Right lobe of liver (tissue), 6 donors: ENCODE measurements around the gene IQSEC1. TPM values are rescaled to one million over a fixed set of nuclear protein-coding genes. Genes with fewer than 3 reads are reported as not detected.
A peak's percentile ranks its signal among the peaks of the same experiment; 100 is the strongest.

Experiments used
- ATAC-seq, 4 donors: fragments of 200-7000 bp; cut with Tn5 transposase; one replicate each; pipeline ENCODE4 v1.9.1; 2020; ENCODE audit warnings: mild to moderate bottlenecking in 4 of 4, moderate library complexity in 4 of 4
- DNase-seq, 3 donors: peaks; one replicate each; pipeline ENCODE4 v3.0.0-alpha.2; 2020
- H3K27ac ChIP-seq, 3 donors: fragments of 200-600 bp; one replicate each; pipeline ENCODE4 v1.8.0; 2022
- H3K27me3 ChIP-seq, 2 donors: fragments of 200-600 bp; one replicate each; pipeline ENCODE4 v1.8.0; 2022
- H3K36me3 ChIP-seq, 4 donors: fragments of 200-600 bp; sonication (generic) in 1 of 4; one replicate each; pipeline versions ENCODE4 v1.5.1 to v1.8.0; 2017 to 2022; ENCODE audit warnings: control low read depth in 1 of 4
- H3K4me1 ChIP-seq, 4 donors: fragments of 200-600 bp; sonication (generic) in 1 of 4; one replicate each; pipeline versions ENCODE4 v1.5.1 to v1.8.0; 2017 to 2022; ENCODE audit warnings: control low read depth in 1 of 4
- H3K4me3 ChIP-seq, 3 donors: fragments of 200-600 bp; one replicate each; pipeline ENCODE4 v1.8.0; 2022
- H3K9me3 ChIP-seq, 4 donors: fragments of 200-600 bp; sonication (generic) in 1 of 4; one replicate each; pipeline versions ENCODE4 v1.5.1 to v1.8.0; 2017 to 2022; ENCODE audit warnings: control low read depth in 1 of 4
- POLR2A ChIP-seq: fragments of 450-650 bp; IDR thresholded peaks from one replicate; pipeline ENCODE4 v1.6.1; 2017; ENCODE audit warnings: antibody characterized with exemption, mild to moderate bottlenecking
- WGBS: methylation state at CpG from one replicate; pipeline ENCODE4 v1.1.6; 2018; ENCODE audit warnings: low coverage, low lambda C conversion rate; ENCODE audit not compliant: insufficient coverage; ENCODE audit errors: missing lambda C conversion rate; 5-methylcytosine and 5-hydroxymethylcytosine counted together
- intact Hi-C, 2 donors: fragments of 100-400 bp; cut with DNase I; formaldehyde crosslinking; loops; one replicate each; pipeline versions ENCODE4 v1.11.2 to v1.14.1; 2022
- total RNA-seq, 6 experiments: library from RNA; depleted of rRNA in 2 of 6; stranded (reverse); fragments of >200 nt in 2 of 6; fragmentation: NEBNext Ultra II Directional in 3 of 6; extraction: Animal tissue kit (Norgen Biotek cat#: 25700) in 3 of 6; gene quantifications; one replicate each; pipeline versions ENCODE4 v1.1.0 to v1.2.4, GENCODE V29; 2016 to 2023
- TF ChIP-seq, protein P1 (sequence below), 4 donors: fragments of 200-600 bp in 3 of 4; fragments of 450-650 bp in 1 of 4; IDR thresholded peaks; one replicate each; pipeline versions ENCODE4 v1.5.1 to v1.8.0; 2016 to 2022; ENCODE audit warnings: antibody characterized with exemption in 4 of 4, mild to moderate bottlenecking in 2 of 4
- donor health status: DM: no; HTN: yes; CAD: no.
- donor health status: DM: no; HTN: no; CAD: no.
- donor health status: DM: no; HTN: no; CAD: no.
- donor health status: DM: no; HTN: yes; CAD: no.
- donor health status: DM: no; HTN: yes; CAD: no.

Gene IQSEC1
- total RNA-seq, 6 experiments from 2014 or later = 32.1 to 61.3 (median 48.9) TPM

DNA sequence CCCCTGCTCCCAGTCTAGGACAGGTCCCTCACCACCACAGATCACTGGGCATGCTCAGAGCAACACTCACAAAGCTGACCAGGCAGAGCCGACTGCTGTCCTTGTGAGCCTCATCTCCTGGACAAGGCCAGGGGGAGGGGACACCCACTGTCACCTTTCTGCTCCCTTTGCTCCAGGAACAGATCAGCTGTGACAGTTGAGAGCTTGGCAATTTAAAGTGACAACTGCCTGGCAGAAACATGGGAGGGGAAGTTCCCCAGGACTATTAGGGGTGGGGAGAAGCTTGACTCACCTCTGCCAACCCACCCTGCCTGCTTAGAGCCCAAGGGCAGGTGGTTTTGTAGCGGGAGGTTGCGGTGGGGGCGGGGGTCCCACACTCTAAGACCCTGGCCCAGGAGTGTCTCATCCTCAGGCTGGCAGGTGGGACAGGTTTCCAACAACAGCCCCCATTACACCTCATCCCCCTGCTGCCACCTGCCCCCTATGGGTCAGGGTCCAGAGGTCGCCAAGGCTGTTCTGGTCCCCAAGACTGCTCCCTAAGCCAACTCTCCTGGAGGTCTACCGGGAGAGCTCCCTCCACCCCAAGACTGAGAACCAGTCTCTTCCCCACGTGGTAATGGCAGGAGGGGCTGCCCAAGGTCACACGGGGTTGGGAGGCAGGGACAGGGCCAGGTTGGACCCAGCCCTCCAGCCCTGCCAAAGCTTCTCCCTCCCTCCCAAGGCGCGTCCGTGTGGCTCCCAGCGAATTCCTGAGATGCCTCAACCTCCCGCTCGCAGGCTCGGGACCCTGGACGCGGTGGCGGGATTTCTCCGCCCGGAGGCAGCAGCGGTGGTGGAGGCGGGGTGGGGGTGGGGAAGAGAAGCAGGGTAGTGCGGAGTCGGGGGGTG is 80.4 kb downstream of the IQSEC1 start:
- H3K27ac ChIP-seq = no peak overlapping the region
- no peaks in the 10 kb centered on the region for H3K27me3 ChIP-seq
- no peaks in the 10 kb centered on the region for H3K4me1 ChIP-seq
- DNase-seq (no peak), ATAC-seq (peak in 2 of 4 donors; percentile 5 to 7)
- H3K36me3 ChIP-seq = no peaks in the 10 kb centered on the region
- peak overlapping the region; percentile 40 to 63 (median 54) for H3K4me3 ChIP-seq
- no CpG with 5 or more reads among the region's 24 CpGs for WGBS
- no peaks in the 10 kb centered on the region for H3K9me3 ChIP-seq
- TF ChIP-seq, protein P1, sequence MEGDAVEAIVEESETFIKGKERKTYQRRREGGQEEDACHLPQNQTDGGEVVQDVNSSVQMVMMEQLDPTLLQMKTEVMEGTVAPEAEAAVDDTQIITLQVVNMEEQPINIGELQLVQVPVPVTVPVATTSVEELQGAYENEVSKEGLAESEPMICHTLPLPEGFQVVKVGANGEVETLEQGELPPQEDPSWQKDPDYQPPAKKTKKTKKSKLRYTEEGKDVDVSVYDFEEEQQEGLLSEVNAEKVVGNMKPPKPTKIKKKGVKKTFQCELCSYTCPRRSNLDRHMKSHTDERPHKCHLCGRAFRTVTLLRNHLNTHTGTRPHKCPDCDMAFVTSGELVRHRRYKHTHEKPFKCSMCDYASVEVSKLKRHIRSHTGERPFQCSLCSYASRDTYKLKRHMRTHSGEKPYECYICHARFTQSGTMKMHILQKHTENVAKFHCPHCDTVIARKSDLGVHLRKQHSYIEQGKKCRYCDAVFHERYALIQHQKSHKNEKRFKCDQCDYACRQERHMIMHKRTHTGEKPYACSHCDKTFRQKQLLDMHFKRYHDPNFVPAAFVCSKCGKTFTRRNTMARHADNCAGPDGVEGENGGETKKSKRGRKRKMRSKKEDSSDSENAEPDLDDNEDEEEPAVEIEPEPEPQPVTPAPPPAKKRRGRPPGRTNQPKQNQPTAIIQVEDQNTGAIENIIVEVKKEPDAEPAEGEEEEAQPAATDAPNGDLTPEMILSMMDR (IDR thresholded peaks at IDR 0.05) = no peak
- TF ChIP-seq POLR2A = no peak
- intact Hi-C loops = no loop called here

DNA sequence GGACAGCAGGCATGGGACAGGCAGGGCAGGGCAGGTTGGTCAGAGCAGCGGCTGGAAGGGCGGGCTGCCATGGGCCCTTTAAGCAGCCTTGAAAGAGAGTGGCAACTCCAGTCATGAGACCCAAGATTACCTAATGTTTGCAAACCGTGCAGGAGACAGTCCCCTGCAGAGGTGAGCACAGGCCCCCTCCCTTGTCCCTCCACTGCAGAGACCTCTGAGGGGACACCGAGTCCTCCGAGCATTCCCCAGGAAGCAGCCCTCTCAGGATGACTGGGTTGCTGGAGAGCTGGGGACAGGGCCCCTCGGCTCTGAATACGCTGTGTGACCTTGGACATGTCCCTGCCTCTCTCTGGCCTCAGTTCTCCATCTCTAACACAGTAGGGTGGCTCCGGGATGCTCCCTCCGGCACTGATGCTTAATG is 81.4 kb downstream of the IQSEC1 start:
- intact Hi-C loops = no loop called here
- ATAC-seq (no peak), DNase-seq (no peak)
- Histone ChIP-seq H3K27ac (no peak overlapping the region), H3K9me3 (no peaks in the 10 kb centered on the region), H3K27me3 (no peaks in the 10 kb centered on the region), H3K36me3 (no peaks in the 10 kb centered on the region), H3K4me1 (no peaks in the 10 kb centered on the region), H3K4me3 (no peak overlapping the region)
- TF ChIP-seq, protein P1 (IDR thresholded peaks at IDR 0.05) = no peak
- TF ChIP-seq POLR2A = no peak
- whole genome bisulfite sequencing = no CpG with 5 or more reads among the region's 9 CpGs

DNA sequence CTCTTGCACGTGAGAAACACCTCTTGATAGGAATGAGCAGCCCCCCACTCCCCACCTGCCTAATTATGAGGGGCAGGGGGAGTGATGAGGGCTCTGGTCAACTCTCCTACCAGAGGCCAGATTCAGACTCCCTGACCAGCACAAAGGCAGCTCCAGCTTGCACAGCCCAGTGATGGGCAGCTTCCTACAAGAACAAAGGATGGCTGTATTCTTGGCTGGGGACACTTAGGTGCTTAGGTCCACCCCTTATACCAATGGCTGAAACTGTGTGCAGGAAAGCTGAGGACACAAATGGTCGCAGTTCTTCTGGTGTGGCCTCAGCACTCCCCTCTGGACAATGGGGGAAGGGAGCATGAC is 81.8 kb downstream of the IQSEC1 start:
- H3K4me1 ChIP-seq = no peaks in the 10 kb centered on the region
- DNase-seq (no peak), ATAC-seq (no peak)
- intact Hi-C loops = no loop called here
- H3K9me3 ChIP-seq = no peaks in the 10 kb centered on the region
- no peak overlapping the region for H3K4me3 ChIP-seq
- no peak overlapping the region for H3K27ac ChIP-seq
- TF ChIP-seq POLR2A = no peak
- TF ChIP-seq, protein P1 (IDR thresholded peaks at IDR 0.05) = no peak
- WGBS = 100% methylated on average over 1 of the region's 2 CpGs
- no peaks in the 10 kb centered on the region for H3K36me3 ChIP-seq
- H3K27me3 ChIP-seq = no peaks in the 10 kb centered on the region

DNA sequence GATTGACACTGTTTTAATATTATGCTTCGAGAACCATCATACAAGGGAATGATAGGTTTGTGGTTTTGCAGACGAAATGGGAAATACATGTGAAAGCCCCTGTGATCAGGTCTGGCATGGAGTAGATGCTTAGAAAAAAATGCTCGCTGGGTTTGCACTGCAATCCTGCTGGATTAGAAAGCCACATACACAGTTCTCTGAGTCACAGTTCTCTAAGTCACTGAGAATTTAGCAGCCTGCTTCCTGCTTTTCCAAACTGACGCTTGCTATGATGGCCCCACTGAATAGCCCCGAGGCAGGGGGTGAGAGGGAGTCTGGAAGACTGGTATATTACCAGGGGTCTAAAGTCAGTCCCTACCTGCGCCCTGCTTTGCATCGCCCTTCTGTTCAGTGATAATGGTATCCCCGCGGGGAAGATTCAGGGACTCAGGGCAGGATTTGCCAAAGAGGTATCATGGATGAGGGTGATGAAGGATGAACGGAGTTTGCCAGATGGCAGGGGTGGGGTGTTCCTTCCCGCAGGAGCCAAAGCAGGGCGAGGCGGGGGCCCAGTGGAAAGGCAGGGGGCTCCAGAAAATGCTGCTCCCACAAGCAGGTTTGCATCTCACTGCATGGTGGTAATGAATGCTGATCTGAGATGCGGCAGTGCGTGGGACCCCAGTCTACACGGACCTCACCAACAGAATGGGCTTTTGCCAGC is 82.3 kb downstream of the IQSEC1 start:
- ATAC-seq (no peak), DNase-seq (no peak)
- Histone ChIP-seq H3K36me3 (no peaks in the 10 kb centered on the region), H3K4me1 (no peaks in the 10 kb centered on the region), H3K27me3 (no peaks in the 10 kb centered on the region), H3K27ac (no peak overlapping the region), H3K9me3 (no peaks in the 10 kb centered on the region), H3K4me3 (no peak overlapping the region)
- TF ChIP-seq, protein P1 (IDR thresholded peaks at IDR 0.05) = no peak
- no peak for TF ChIP-seq POLR2A
- WGBS = 76% methylated on average over 11 of the region's 16 CpGs
- intact Hi-C loops = no loop called here
